HG03457 (cell line): ENCODE measurements around the gene PTH1R.

Source experiments
- ATAC-seq: cut with Tn5 transposase; IDR thresholded peaks from one replicate; pipeline ENCODE4 v1.9.1; 2021; ENCODE audit warnings: moderate number of reproducible peaks; ENCODE audit not compliant: unreplicated experiment

PTH1R gene

GRCh38 chr3:46877406-46878125, at the start of gene PTH1R:
TSS of gene PTH1R (plus strand) at chr3:46877721. CDS start at chr3:46883560, 5,839 bp downstream.
- no peak for ATAC-seq

GRCh38 chr3:46829699-46830208, 47.8 kb upstream of the PTH1R start:
- no peak for ATAC-seq

- ATAC-seq, result no peak
Observed at GRCh38 chr3:46830801-46831200, 46.7 kb upstream of the PTH1R start.

GRCh38 chr3:46831316-46831715, 46.2 kb upstream of the PTH1R start:
- ATAC-seq, result no peak

GRCh38 chr3:46831841-46832240, 45.7 kb upstream of the PTH1R start:
- no peak for ATAC-seq

- ATAC-seq, result no peak
Observed at GRCh38 chr3:46833346-46834300, 43.9 kb upstream of the PTH1R start.

- ATAC-seq, result no peak
Observed at GRCh38 chr3:46835054-46835453, 42.5 kb upstream of the PTH1R start.

- ATAC-seq, result no peak
Observed at GRCh38 chr3:46835491-46835890, 42.0 kb upstream of the PTH1R start.

GRCh38 chr3:46838301-46838700, 39.2 kb upstream of the PTH1R start:
- no peak for ATAC-seq

- no peak for ATAC-seq
Observed at GRCh38 chr3:46840491-46840890, 37.0 kb upstream of the PTH1R start.

GRCh38 chr3:46843508-46843907, 34.0 kb upstream of the PTH1R start:
- no peak for ATAC-seq

- no peak for ATAC-seq
Observed at GRCh38 chr3:46844397-46844796, 33.1 kb upstream of the PTH1R start.

GRCh38 chr3:46844881-46845312, 32.6 kb upstream of the PTH1R start:
- ATAC-seq, result no peak

GRCh38 chr3:46845397-46845859, 32.1 kb upstream of the PTH1R start:
- ATAC-seq, result no peak

- no peak for ATAC-seq
Observed at GRCh38 chr3:46845860-46846623, 31.5 kb upstream of the PTH1R start.

GRCh38 chr3:46846624-46847542, 30.6 kb upstream of the PTH1R start:
- no peak for ATAC-seq

- no peak for ATAC-seq
Observed at GRCh38 chr3:46847744-46848143, 29.8 kb upstream of the PTH1R start.

- no peak for ATAC-seq
Observed at GRCh38 chr3:46848271-46849044, 29.1 kb upstream of the PTH1R start.

- no peak for ATAC-seq
Observed at GRCh38 chr3:46849045-46849631, 28.4 kb upstream of the PTH1R start.
